ENCODE results near the gene TMEM50A.
"Not testable (repeated sequence)": the region's sequence is repeated elsewhere in the genome, so short reads cannot be mapped to it uniquely, and the experiment has no call there.

The TMEM50A gene

DNA sequence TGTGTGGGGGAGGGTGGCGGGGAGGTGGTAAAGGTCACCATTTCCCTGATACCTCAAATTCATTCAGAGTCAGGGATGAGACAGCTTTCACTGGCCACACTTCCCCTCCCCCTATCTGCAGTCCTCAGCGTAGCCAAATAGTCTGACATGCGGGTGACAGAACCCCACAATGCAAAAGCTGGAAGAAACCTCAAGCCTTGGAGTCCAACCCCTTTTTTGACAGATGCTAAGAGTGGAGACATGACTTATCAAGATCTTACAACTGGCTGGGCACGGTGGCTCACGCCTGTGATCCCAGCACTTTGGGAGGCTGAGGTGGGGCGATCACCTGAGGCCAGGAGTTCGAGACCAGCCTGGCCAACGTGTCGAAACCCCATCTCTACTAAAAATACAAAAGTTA lies 16.0 kb upstream of the TMEM50A start:
- H3K4me1 ChIP-seq; H3K4me3 ChIP-seq (ENCODE audit: low read depth, low read length); H3K36me3 ChIP-seq; H3K27me3 ChIP-seq; DNase-seq; H3K9me3 ChIP-seq: not testable (repeated sequence)

DNA sequence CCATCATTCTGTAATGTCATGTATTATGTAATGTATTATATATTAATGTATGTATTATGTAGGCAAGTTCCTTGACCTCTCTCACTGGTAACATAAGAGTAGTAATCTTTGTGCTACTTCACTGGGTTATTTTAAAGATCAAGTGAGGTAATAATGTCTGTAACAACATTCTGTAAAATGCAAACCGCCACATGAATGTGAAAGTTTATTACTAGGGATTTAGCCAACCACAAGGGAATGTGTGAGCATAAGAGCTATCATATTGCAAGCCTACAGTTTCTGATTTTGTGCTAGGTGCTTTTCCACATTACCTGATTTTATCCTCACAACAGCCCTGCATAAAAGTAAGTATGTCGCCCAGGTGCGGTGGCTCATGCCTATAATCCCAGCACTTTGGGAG lies 13.7 kb upstream of the TMEM50A start:
- H3K4me1 ChIP-seq; H3K4me3 ChIP-seq (ENCODE audit: low read depth, low read length); H3K27me3 ChIP-seq; H3K36me3 ChIP-seq; DNase-seq; H3K9me3 ChIP-seq: not testable (repeated sequence)

DNA sequence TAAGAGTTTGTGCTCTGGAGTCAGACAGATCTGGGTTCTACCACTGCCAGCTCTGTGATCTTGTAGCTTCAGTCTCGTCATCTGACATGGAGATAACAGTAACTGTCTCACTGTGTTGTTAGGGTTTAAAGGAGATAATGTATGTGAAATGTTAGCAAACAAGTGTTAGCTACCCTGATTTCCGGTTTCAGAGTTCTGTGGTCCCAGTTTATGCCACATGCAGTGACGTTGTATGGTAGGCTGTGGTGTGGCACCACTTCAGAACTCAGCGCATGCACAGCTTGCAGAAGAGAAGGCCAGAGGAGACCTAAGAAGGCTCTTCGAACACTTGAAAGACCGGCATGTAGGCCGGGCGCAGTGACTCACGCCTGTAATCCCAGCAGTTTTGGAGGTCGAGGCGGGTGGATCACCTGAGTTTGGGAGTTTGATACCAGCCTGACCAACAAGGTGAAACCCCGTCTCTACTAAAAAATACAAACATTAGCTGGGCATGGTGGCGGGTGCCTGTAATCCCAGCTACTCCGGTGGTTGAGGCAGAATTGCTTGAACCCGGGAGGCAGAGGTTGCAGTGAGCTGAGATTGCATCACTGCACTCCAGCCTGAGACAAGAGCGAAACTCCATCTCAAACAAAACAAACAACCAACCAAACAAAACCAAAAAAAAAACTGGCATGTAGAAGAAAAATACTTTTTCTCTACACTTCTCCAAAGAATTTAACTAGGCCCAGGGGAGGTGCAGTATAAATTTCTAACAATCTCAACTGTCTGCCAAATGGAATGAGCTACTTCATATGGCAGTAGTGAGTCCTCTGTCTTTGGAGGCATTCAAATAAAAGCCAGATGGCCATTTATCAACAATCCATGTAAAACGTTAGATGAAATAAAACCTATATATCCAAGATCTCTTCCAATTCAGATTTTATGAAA lies 10.0 kb upstream of the TMEM50A start:
- H3K4me1 ChIP-seq, H3K36me3 ChIP-seq: not testable (repeated sequence)

DNA sequence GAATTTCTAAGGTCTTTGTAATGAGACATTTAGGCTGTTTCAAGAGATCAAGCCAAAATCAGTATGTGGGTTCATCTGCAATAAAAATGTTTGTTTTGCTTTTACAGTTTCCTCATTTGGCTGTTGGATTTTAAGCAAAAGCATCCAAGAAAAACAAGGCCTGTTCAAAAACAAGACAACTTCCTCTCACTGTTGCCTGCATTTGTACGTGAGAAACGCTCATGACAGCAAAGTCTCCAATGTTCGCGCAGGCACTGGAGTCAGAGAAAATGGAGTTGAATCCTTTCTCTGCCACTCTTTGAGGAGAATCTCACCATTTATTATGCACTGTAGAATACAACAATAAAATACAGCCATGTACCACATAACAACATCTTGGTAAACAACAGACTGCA lies 9.3 kb upstream of the TMEM50A start:
- H3K9me3 ChIP-seq; H3K4me3 ChIP-seq (ENCODE audit: low read depth, low read length); H3K36me3 ChIP-seq; H3K27me3 ChIP-seq; DNase-seq; H3K4me1 ChIP-seq: not testable (repeated sequence)

More for the DNA sequence above, 10.0 kb upstream of the TMEM50A start:
- not testable (repeated sequence) for H3K9me3 ChIP-seq; H3K4me3 ChIP-seq (ENCODE audit: low read depth, low read length); DNase-seq; H3K27me3 ChIP-seq

DNA sequence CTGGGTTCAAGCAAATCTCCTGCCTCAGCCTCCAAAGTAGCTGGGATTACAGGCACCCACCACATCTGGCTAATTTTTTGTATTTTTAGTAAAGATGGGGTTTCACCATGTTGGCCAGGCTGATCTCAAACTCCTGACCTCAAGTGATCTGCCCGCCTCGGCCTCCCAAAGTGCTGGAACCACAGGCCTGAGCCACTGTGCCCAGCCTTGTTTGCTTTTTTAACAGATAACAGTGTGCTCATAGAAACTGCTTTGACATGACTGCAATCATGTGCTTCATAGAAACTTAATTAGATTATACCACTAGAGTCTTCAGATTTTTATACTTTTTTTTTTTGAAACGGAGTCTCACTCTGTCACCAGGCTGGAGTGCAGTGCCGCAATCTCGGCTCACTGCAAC lies 8.8 kb upstream of the TMEM50A start:
- not testable (repeated sequence) for H3K4me3 ChIP-seq (ENCODE audit: low read depth, low read length); H3K36me3 ChIP-seq; H3K4me1 ChIP-seq; DNase-seq; H3K9me3 ChIP-seq; H3K27me3 ChIP-seq

DNA sequence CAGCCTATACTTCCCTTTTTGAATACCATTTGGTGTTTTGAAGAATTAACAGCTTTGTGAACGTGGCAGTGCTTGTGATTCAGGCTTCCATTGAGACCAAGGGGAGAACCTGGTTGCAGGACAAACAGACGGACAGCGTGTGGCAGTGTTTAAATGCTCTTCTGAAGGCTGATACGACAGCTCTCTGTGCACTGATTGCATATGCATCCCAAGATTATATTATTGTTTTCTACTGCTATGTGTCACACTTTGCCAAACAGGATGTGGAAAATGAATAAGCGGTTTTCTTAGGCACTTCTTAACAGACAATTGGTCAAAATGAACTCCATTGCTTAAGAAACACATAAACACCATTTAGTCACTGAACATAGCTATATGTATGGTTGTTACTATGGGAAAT lies 8.2 kb upstream of the TMEM50A start:
- not testable (repeated sequence) for H3K4me1 ChIP-seq; DNase-seq; H3K36me3 ChIP-seq; H3K27me3 ChIP-seq; H3K4me3 ChIP-seq (ENCODE audit: low read depth, low read length); H3K9me3 ChIP-seq

DNA sequence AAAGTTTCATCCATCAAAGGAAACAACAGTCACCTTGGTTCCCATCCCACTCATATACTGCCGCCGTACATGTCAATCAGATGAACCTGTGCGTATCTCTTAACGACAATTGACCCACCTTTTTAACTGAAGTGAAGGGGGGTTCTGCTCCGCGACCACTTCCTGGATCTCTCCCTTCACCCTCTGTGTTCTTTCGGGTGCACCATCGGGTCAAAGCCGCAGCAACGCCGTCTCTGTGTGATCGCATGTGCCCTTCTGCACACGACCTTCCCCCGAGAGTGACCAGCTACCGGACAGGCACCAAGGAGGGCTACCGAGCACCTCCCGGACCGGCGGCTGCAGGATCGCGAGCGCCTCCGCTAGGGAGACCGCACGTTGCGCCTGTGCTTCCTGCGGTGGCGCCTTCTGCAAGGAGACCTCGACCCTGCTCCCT lies 1.2 kb upstream of the TMEM50A start:
- not testable (repeated sequence) for H3K4me1 ChIP-seq, H3K27me3 ChIP-seq, H3K9me3 ChIP-seq, H3K36me3 ChIP-seq
- peak overlapping the region; percentile 61 for H3K4me3 ChIP-seq (ENCODE audit: low read depth, low read length)
- peak; percentile 33 for DNase-seq

DNA sequence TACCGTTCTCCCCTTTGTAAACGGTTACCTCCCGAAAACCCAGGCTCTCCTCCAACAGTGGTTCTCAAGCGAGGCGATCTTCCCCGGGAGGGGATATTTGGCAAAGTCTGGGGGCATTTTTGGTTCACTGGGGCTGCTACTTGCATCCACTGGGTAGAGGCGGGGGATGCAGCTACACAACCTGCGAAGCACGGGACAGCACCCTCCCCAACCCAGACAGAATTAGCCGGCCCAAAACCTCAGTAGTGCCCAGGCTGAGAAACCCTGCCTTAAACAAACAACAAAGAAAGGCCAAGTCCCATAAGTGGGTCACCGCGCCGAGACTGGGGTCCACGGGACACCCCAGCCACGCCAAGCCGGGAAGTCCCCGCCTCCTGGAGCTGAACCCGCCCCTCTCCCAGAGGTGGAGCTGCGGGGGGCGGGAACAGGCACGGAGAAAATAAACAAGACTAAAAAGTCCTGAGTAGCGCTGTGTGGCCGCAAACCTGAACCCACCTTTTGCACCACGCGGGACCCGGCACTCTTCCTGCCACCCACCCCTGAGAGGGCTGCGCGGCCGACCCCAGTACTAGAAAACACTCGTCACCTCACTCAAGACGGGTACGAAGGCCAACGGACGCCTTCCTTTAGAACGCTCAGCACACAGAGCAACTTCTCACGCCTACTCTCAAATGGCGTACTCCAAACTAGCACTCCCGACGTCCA lies 499 bp upstream of the TMEM50A start:
- not testable (repeated sequence) for H3K4me1 ChIP-seq, H3K9me3 ChIP-seq, H3K36me3 ChIP-seq, H3K27me3 ChIP-seq, DNase-seq
- H3K4me3 ChIP-seq (ENCODE audit: low read depth, low read length): peak overlapping the region; percentile 76

DNA sequence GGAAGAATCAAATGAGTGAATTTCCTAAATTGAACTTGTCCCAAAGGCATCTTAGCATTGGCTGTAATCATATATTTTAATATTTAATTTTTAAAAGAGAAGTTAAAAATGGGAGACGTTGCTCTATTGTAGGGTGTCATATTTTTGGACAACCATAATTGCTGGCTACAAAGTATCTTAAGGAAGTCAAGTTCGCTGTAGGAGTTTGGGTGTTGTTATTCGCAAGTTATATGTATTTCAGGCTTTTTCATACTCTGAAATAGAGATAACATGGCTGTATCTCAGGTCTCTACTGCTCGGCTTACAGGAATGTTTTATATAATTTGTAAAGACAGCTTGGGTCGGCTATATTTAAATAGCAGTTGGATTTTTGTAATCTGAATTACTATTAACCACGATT lies 852 bp downstream of the TMEM50A start:
- Histone ChIP-seq H3K27me3 (no peaks in the 10 kb centered on the region), H3K9me3 (no peaks in the 10 kb centered on the region), H3K4me1 (no peaks in the 10 kb centered on the region), H3K36me3 (no peaks in the 10 kb centered on the region), H3K4me3 (ENCODE audit: low read depth, low read length) (peak overlapping the region; percentile 76)
- TF ChIP-seq, protein P1, sequence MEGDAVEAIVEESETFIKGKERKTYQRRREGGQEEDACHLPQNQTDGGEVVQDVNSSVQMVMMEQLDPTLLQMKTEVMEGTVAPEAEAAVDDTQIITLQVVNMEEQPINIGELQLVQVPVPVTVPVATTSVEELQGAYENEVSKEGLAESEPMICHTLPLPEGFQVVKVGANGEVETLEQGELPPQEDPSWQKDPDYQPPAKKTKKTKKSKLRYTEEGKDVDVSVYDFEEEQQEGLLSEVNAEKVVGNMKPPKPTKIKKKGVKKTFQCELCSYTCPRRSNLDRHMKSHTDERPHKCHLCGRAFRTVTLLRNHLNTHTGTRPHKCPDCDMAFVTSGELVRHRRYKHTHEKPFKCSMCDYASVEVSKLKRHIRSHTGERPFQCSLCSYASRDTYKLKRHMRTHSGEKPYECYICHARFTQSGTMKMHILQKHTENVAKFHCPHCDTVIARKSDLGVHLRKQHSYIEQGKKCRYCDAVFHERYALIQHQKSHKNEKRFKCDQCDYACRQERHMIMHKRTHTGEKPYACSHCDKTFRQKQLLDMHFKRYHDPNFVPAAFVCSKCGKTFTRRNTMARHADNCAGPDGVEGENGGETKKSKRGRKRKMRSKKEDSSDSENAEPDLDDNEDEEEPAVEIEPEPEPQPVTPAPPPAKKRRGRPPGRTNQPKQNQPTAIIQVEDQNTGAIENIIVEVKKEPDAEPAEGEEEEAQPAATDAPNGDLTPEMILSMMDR (IDR thresholded peaks at IDR 0.05; ENCODE audit: low read depth, low read length): no peak
- no peak for DNase-seq

DNA sequence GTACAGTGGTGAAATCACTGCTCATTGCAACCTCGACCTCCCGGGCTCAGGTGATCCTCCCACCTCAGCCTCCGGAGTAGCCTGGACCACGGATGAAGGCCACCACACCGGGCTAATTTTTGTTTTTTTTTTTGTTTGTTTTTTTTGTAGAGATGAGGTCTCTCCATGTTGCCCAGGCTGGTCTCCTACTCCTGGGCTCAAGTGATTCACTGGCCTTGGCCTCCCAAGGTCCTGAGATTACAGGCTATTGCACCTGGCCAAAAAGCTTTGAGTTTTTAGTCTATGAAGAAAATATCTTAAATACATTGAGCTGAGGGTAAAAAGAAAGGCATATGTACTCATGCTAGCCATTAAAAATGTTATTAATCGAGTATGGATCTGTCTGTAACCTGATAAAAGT lies 3.6 kb downstream of the TMEM50A start:
- Histone ChIP-seq H3K4me1 (no peaks in the 10 kb centered on the region), H3K9me3 (no peaks in the 10 kb centered on the region), H3K36me3 (no peaks in the 10 kb centered on the region), H3K4me3 (ENCODE audit: low read depth, low read length) (no peak overlapping the region), H3K27me3 (no peaks in the 10 kb centered on the region)
- TF ChIP-seq, protein P1 (IDR thresholded peaks at IDR 0.05; ENCODE audit: low read depth, low read length): no peak
- no peak for DNase-seq

Data from BE2C (cell line).